Panc1 (cell line): ENCODE measurements around the gene RPS6KB2. TPM values are rescaled to one million over a fixed set of nuclear protein-coding genes. Genes with fewer than 3 reads are reported as not detected.

Experiments used
- ATAC-seq: fragments of 200-7000 bp; cut with Tn5 transposase; 2 replicates; pipeline ENCODE4 v1.9.1; 2020; ENCODE audit warnings: mild to moderate bottlenecking, moderate library complexity
- BruUV-seq: library from RNA; stranded (reverse); fragments of 400-500 nt; replicated peaks from 2 replicates; lab custom pipeline; 2021; lab: Mats Ljungman, UMichigan
- CTCF ChIA-PET: fragments of 300-600 bp; sonication (Branson Sonifier 250); formaldehyde crosslinking; loops from one replicate; lab custom pipeline; 2022; ENCODE audit warnings: antibody characterized with exemption; lab: Charles Lee
- POLR2A ChIA-PET: fragments of 300-600 bp; sonication (Branson Sonifier 250); formaldehyde crosslinking; loops from one replicate; lab custom pipeline; 2022; ENCODE audit warnings: antibody characterized with exemption; lab: Charles Lee
- DNase-seq: peaks from one replicate; pipeline ENCODE4 v3.0.0-alpha.2; 2010; ENCODE audit warnings: low read depth, low spot score
- H3K27ac ChIP-seq: 2 replicates; pipeline ENCODE4 v1.5.1; 2011; ENCODE audit warnings: mild to moderate bottlenecking, low read length, inconsistent platforms
- H3K27me3 ChIP-seq: fragments of 200-500 bp; sonication (Bioruptor generic); 2 replicates; pipeline ENCODE4 v1.6.0; 2014; ENCODE audit warnings: low read length, inconsistent platforms; ENCODE audit not compliant: control insufficient read depth, insufficient read depth
- H3K36me3 ChIP-seq: fragments of 200-500 bp; sonication (Bioruptor generic); 2 replicates; pipeline ENCODE4 v1.5.1; 2014; ENCODE audit warnings: inconsistent platforms, mild to moderate bottlenecking, low read length, moderate library complexity; ENCODE audit not compliant: control insufficient read depth, insufficient read depth
- H3K4me1 ChIP-seq: 2 replicates; pipeline ENCODE4 v1.5.1; 2011; ENCODE audit warnings: inconsistent platforms, mild to moderate bottlenecking, low read length, moderate library complexity; ENCODE audit not compliant: control insufficient read depth, insufficient read depth
- H3K4me3 ChIP-seq, 2 experiments: 2 replicates each; pipeline ENCODE4 v1.5.1; 2011 to 2012; ENCODE audit warnings: low read depth in 2 of 2, low read length in 2 of 2, mild to moderate bottlenecking in 2 of 2, inconsistent platforms in 1 of 2, moderate library complexity in 1 of 2
- H3K9me3 ChIP-seq: fragments of 200-500 bp; sonication (Bioruptor generic); 2 replicates; pipeline ENCODE4 v1.5.1; 2014; ENCODE audit warnings: low read depth, mild to moderate bottlenecking, inconsistent platforms, low read length, moderate library complexity; ENCODE audit not compliant: control insufficient read depth, insufficient read depth
- POLR2AphosphoS5 ChIP-seq: IDR thresholded peaks from 2 replicates; pipeline ENCODE4 v1.6.1; 2012; ENCODE audit warnings: mild to moderate bottlenecking, low read depth, low read length, moderate library complexity
- REST ChIP-seq, 2 experiments: IDR thresholded peaks; 2 replicates each; pipeline ENCODE4 v1.6.1; 2011 to 2012; ENCODE audit warnings: low read depth in 2 of 2, control low read depth in 1 of 2, low read length in 1 of 2, mild to moderate bottlenecking in 1 of 2, moderate library complexity in 1 of 2; ENCODE audit not compliant: insufficient read depth in 1 of 2
- SIN3A ChIP-seq: IDR thresholded peaks from 2 replicates; pipeline ENCODE4 v1.6.1; 2012; ENCODE audit warnings: low read depth, mild to moderate bottlenecking, low read length, moderate library complexity, borderline replicate concordance; ENCODE audit not compliant: insufficient read depth
- TCF7L2 ChIP-seq: IDR thresholded peaks from 2 replicates; pipeline ENCODE4 v1.6.1; 2011; ENCODE audit warnings: mild to moderate bottlenecking, low read depth, low read length, inconsistent platforms
- in situ Hi-C: cut with HindIII; loops from 2 replicates; pipeline ENCODE4 v1.10.0; 2016; ENCODE audit warnings: low sequenced_read_pairs, low pct_unique_long_range_greater_than_20kb
- intact Hi-C: fragments of 100-400 bp; cut with micrococcal nuclease; formaldehyde crosslinking; loops from one replicate; pipeline ENCODE4 v1.10.0; 2022; ENCODE audit not compliant: unreplicated experiment
- total RNA-seq: library from RNA; stranded (reverse); gene quantifications from one replicate; pipeline ENCODE4 v1.2.1, GENCODE V29; 2021; ENCODE audit not compliant: unreplicated experiment

RPS6KB2 gene
- total RNA-seq, 1 experiment from 2014 or later: 68.5 TPM

- BruUV-seq: no TSS peak
- Histone ChIP-seq H3K9me3 (no peaks in the 10 kb centered on the region), H3K27me3 (no peaks in the 10 kb centered on the region), H3K4me1 (peaks cover 2% of the 10 kb centered on the region; the same call in 1 of the 2 replicates), H3K27ac (no peak overlapping the region), H3K36me3 (no peaks in the 10 kb centered on the region), H3K4me3 (no peak overlapping the region)
- ATAC-seq: no peak
- TF ChIP-seq REST (IDR thresholded peaks at IDR 0.05; ENCODE audit: insufficient read depth in 1 of 2, low read depth in 2 of 2, low read length in 1 of 2) (no peak), TCF7L2 (no peak), POLR2AphosphoS5 (no peak), SIN3A (no peak)
- ChIA-PET POLR2A (no interaction called here), CTCF (no interaction called here)
- intact Hi-C loops: no loop called here
- in situ Hi-C loops: no loop called here
- no peak for DNase-seq
These were observed 30.0 kb downstream of the RPS6KB2 start for GRCh38 chr11:67458266-67458665.

- in situ Hi-C loops: no loop called here
- no peak overlapping the region for H3K27ac ChIP-seq
These were observed 34.9 kb downstream of the RPS6KB2 start for GRCh38 chr11:67463186-67463585.

More at GRCh38 chr11:67463186-67463585, 34.9 kb downstream of the RPS6KB2 start:
- intact Hi-C loops: no loop called here
- DNase-seq (no peak), ATAC-seq (no peak)
- Histone ChIP-seq H3K4me3 (no peak overlapping the region), H3K27me3 (no peaks in the 10 kb centered on the region), H3K9me3 (no peaks in the 10 kb centered on the region), H3K4me1 (peaks cover 36% of the 10 kb centered on the region), H3K36me3 (0 out of 2 replicates have a peak, but pooled peaks cover 2% of the 10 kb centered on the region)
- ChIA-PET CTCF (no interaction called here), POLR2A (interaction anchor here (0.7 kb wide), 1 partner anchor 1372 kb away, joined by 3 read pairs; no protein-coding TSS in a partner anchor)
- BruUV-seq: no TSS peak
- TF ChIP-seq REST (IDR thresholded peaks at IDR 0.05; ENCODE audit: insufficient read depth in 1 of 2, low read depth in 2 of 2, low read length in 1 of 2) (no peak), SIN3A (no peak), TCF7L2 (no peak), POLR2AphosphoS5 (no peak)
